Stimulated activated naive B cell treated with anti-CD40 and anti-IgM and Interleukin-4, amounts not matched to agents 10 μg/mL and 1 μg/mL and 100 μg/mL, for 72 hours (primary cell): Measurements from ENCODE around the gene ZBTB7B.

Source experiments
- ATAC-seq, 2 donors: fragments of 150-1000 bp; cut with Tn5 transposase; replicated peaks; 2 replicates each; pipeline ENCODE4 v1.10.0; 2021; ENCODE audit warnings: moderate library complexity in 1 of 2
- DNase-seq: peaks from one replicate; pipeline ENCODE4 v3.0.0; 2021
- H3K27ac Mint-ChIP-seq: one replicate; pipeline ENCODE4 v1.8.0; 2022; ENCODE audit warnings: mild to moderate bottlenecking, mixed read lengths
- H3K27me3 Mint-ChIP-seq, 2 donors: one replicate each; pipeline ENCODE4 v1.8.0; 2022; ENCODE audit warnings: mixed read lengths in 2 of 2
- H3K36me3 Mint-ChIP-seq, 2 donors: one replicate each; pipeline ENCODE4 v1.8.0; 2022; ENCODE audit warnings: mixed read lengths in 2 of 2, mild to moderate bottlenecking in 1 of 2
- H3K4me1 Mint-ChIP-seq, 2 donors: one replicate each; pipeline ENCODE4 v1.8.0; 2022; ENCODE audit warnings: mixed read lengths in 2 of 2, mild to moderate bottlenecking in 1 of 2
- H3K4me3 Mint-ChIP-seq, 2 donors: one replicate each; pipeline ENCODE4 v1.8.0; 2022; ENCODE audit warnings: mild to moderate bottlenecking in 2 of 2, mixed read lengths in 2 of 2, moderate library complexity in 1 of 2
- H3K9me3 Mint-ChIP-seq, 2 donors: one replicate each; pipeline ENCODE4 v1.8.0; 2022; ENCODE audit warnings: mixed read lengths in 2 of 2, mild to moderate bottlenecking in 1 of 2

Gene ZBTB7B

GRCh38 chr1:155010211-155010918, 7.8 kb downstream of the ZBTB7B start:
- peaks cover 63 to 94% of the 10 kb centered on the region in 2 donors for H3K4me1 Mint-ChIP-seq
- DNase-seq (no peak), ATAC-seq (no peak)
- H3K36me3 Mint-ChIP-seq: peaks cover 10 to 39% of the 10 kb centered on the region in 2 donors
- H3K27me3 Mint-ChIP-seq: no peaks in the 10 kb centered on the region
- H3K9me3 Mint-ChIP-seq: no peaks in the 10 kb centered on the region
- no peak overlapping the region for H3K4me3 Mint-ChIP-seq
- peak overlapping the region; percentile 89 for H3K27ac Mint-ChIP-seq

GRCh38 chr1:155011004-155011416, 8.4 kb downstream of the ZBTB7B start:
- H3K36me3 Mint-ChIP-seq: peaks cover 16 to 45% of the 10 kb centered on the region in 2 donors
- H3K4me3 Mint-ChIP-seq: no peak overlapping the region
- peaks cover 64 to 94% of the 10 kb centered on the region in 2 donors for H3K4me1 Mint-ChIP-seq
- no peak for DNase-seq
- no peaks in the 10 kb centered on the region for H3K9me3 Mint-ChIP-seq
- ATAC-seq: no peak
- H3K27me3 Mint-ChIP-seq: no peaks in the 10 kb centered on the region
- peak overlapping the region; percentile 25 for H3K27ac Mint-ChIP-seq

- Mint-ChIP-seq H3K4me1 (peaks cover 64 to 94% of the 10 kb centered on the region in 2 donors), H3K27ac (peak overlapping the region; percentile 25), H3K27me3 (no peaks in the 10 kb centered on the region), H3K9me3 (no peaks in the 10 kb centered on the region), H3K4me3 (no peak overlapping the region), H3K36me3 (peaks cover 16 to 43% of the 10 kb centered on the region in 2 donors)
- ATAC-seq (no peak), DNase-seq (no peak)
Measured at GRCh38 chr1:155011437-155012025, 8.9 kb downstream of the ZBTB7B start.

- DNase-seq (no peak), ATAC-seq (no peak)
- H3K27ac Mint-ChIP-seq: peak overlapping the region; percentile 20
- peaks cover 16 to 42% of the 10 kb centered on the region in 2 donors for H3K36me3 Mint-ChIP-seq
- H3K4me1 Mint-ChIP-seq: peaks cover 65 to 94% of the 10 kb centered on the region in 2 donors
- H3K27me3 Mint-ChIP-seq: no peaks in the 10 kb centered on the region
- H3K9me3 Mint-ChIP-seq: no peaks in the 10 kb centered on the region
- no peak overlapping the region for H3K4me3 Mint-ChIP-seq
Measured at GRCh38 chr1:155012026-155012546, 9.5 kb downstream of the ZBTB7B start.

- no peak for ATAC-seq
- H3K4me3 Mint-ChIP-seq: no peak overlapping the region
Measured at GRCh38 chr1:155012776-155013602, 10.4 kb downstream of the ZBTB7B start.

GRCh38 chr1:155013632-155014031, 11.0 kb downstream of the ZBTB7B start:
- H3K27ac Mint-ChIP-seq: peak overlapping the region; percentile 56
- no peaks in the 10 kb centered on the region for H3K9me3 Mint-ChIP-seq
- H3K27me3 Mint-ChIP-seq: no peaks in the 10 kb centered on the region
- H3K4me3 Mint-ChIP-seq: no peak overlapping the region
- peaks cover 16 to 36% of the 10 kb centered on the region in 2 donors for H3K36me3 Mint-ChIP-seq
- ATAC-seq: no peak
- DNase-seq: no peak
- peaks cover 59 to 93% of the 10 kb centered on the region in 2 donors for H3K4me1 Mint-ChIP-seq

More at GRCh38 chr1:155012776-155013602, 10.4 kb downstream of the ZBTB7B start:
- peak overlapping the region; percentile 47 for H3K27ac Mint-ChIP-seq
- no peaks in the 10 kb centered on the region for H3K27me3 Mint-ChIP-seq
- no peaks in the 10 kb centered on the region for H3K9me3 Mint-ChIP-seq
- peaks cover 16 to 41% of the 10 kb centered on the region in 2 donors for H3K36me3 Mint-ChIP-seq
- no peak for DNase-seq
- peaks cover 63 to 93% of the 10 kb centered on the region in 2 donors for H3K4me1 Mint-ChIP-seq

- Mint-ChIP-seq H3K27ac (no peak overlapping the region), H3K4me1 (peaks cover 58 to 93% of the 10 kb centered on the region in 2 donors), H3K36me3 (peaks cover 10 to 34% of the 10 kb centered on the region in 2 donors), H3K4me3 (no peak overlapping the region), H3K27me3 (no peaks in the 10 kb centered on the region), H3K9me3 (no peaks in the 10 kb centered on the region)
- DNase-seq (no peak), ATAC-seq (no peak)
Measured at GRCh38 chr1:155014709-155015508, 12.3 kb downstream of the ZBTB7B start.

GRCh38 chr1:155015527-155016230, 13.1 kb downstream of the ZBTB7B start:
- H3K36me3 Mint-ChIP-seq: peaks cover 13 to 33% of the 10 kb centered on the region in 2 donors
- DNase-seq (no peak), ATAC-seq (no peak)
- H3K9me3 Mint-ChIP-seq: no peaks in the 10 kb centered on the region
- H3K27me3 Mint-ChIP-seq: no peaks in the 10 kb centered on the region
- peak overlapping the region in 1 of 2 donors; percentile 5 for H3K4me3 Mint-ChIP-seq
- H3K4me1 Mint-ChIP-seq: peaks cover 54 to 93% of the 10 kb centered on the region in 2 donors
- peak overlapping the region; percentile 92 for H3K27ac Mint-ChIP-seq

- Mint-ChIP-seq H3K4me3 (peak overlapping the region in 1 of 2 donors; percentile 17), H3K27me3 (no peaks in the 10 kb centered on the region), H3K36me3 (peaks cover 13 to 29% of the 10 kb centered on the region in 2 donors), H3K9me3 (no peaks in the 10 kb centered on the region), H3K4me1 (peaks cover 50 to 93% of the 10 kb centered on the region in 2 donors), H3K27ac (peak overlapping the region; percentile 96)
- DNase-seq: peak; percentile 40
- ATAC-seq: peak; percentile 46 to 50
Measured at GRCh38 chr1:155016231-155016831, 13.7 kb downstream of the ZBTB7B start.

GRCh38 chr1:155017041-155017945, 14.7 kb downstream of the ZBTB7B start:
- H3K9me3 Mint-ChIP-seq: no peaks in the 10 kb centered on the region
- H3K4me3 Mint-ChIP-seq: peak overlapping the region; percentile 78 to 85
- H3K27me3 Mint-ChIP-seq: no peaks in the 10 kb centered on the region
- H3K27ac Mint-ChIP-seq: peak overlapping the region; percentile 96
- ATAC-seq (peak; percentile 78 to 81), DNase-seq (peak; percentile 82)
- peaks cover 16 to 29% of the 10 kb centered on the region in 2 donors for H3K36me3 Mint-ChIP-seq
- H3K4me1 Mint-ChIP-seq: peaks cover 46 to 89% of the 10 kb centered on the region in 2 donors

GRCh38 chr1:155017946-155018316, 15.3 kb downstream of the ZBTB7B start:
- no peaks in the 10 kb centered on the region for H3K27me3 Mint-ChIP-seq
- peaks cover 41 to 83% of the 10 kb centered on the region in 2 donors for H3K4me1 Mint-ChIP-seq
- H3K36me3 Mint-ChIP-seq: peaks cover 16 to 27% of the 10 kb centered on the region in 2 donors
- H3K9me3 Mint-ChIP-seq: no peaks in the 10 kb centered on the region
- ATAC-seq (peak; percentile 19 to 26), DNase-seq (no peak)
- H3K27ac Mint-ChIP-seq: peak overlapping the region; percentile 82
- H3K4me3 Mint-ChIP-seq: peak overlapping the region; percentile 78 to 85
